ENCODE results near the gene PAFAH1B2. TPM values are rescaled to one million over a fixed set of nuclear protein-coding genes. Genes with fewer than 3 reads are reported as not detected.
"Not testable (repeated sequence)": the region's sequence is repeated elsewhere in the genome, so short reads cannot be mapped to it uniquely, and the experiment has no call there.

The PAFAH1B2 gene
- polyA plus RNA-seq, 1 experiment: 48.8 TPM

- no peaks in the 10 kb centered on the region for H3K9me3 ChIP-seq (ENCODE audit: control insufficient read depth, insufficient read depth, low read length)
- TF ChIP-seq CTCF (IDR thresholded peaks at IDR 0.05; ENCODE audit: low read depth, low read length): no peak
- H3K27me3 ChIP-seq (ENCODE audit: control insufficient read depth, insufficient read depth, low read length): peaks cover 9% of the 10 kb centered on the region
- no peak overlapping the region for H3K4me3 ChIP-seq (ENCODE audit: low read depth, low read length)
- no peak overlapping the region for H3K27ac ChIP-seq (ENCODE audit: low read depth, low read length)
- no peak for DNase-seq (ENCODE audit: low read depth, low spot score)
- CTCF ChIA-PET: interaction anchor here (0.5 to 2.9 kb wide), 3 partner anchors 8 to 85 kb away, joined by 4 to 11 read pairs (median 5); no protein-coding TSS in a partner anchor
- POLR2A ChIA-PET: interaction anchor here (0.7 kb wide), 1 partner anchor 74 kb away, joined by 4 read pairs; no protein-coding TSS in a partner anchor
Observed at GRCh38 chr11:117127171-117127901, 16.8 kb upstream of the PAFAH1B2 start.

- CTCF ChIA-PET: interaction anchor here (2.0 to 2.9 kb wide), 2 partner anchors 9 to 22 kb away, joined by 5 to 11 read pairs; no protein-coding TSS in a partner anchor
- no peak for TF ChIP-seq CTCF (IDR thresholded peaks at IDR 0.05; ENCODE audit: low read depth, low read length)
Observed at GRCh38 chr11:117128289-117128688, 15.8 kb upstream of the PAFAH1B2 start.

GRCh38 chr11:117130396-117130795 lies 13.7 kb upstream of the PAFAH1B2 start:
- CTCF ChIA-PET, POLR2A ChIA-PET: not testable (repeated sequence)

More at GRCh38 chr11:117128289-117128688, 15.8 kb upstream of the PAFAH1B2 start:
- no peak for DNase-seq (ENCODE audit: low read depth, low spot score)
- Histone ChIP-seq H3K4me3 (ENCODE audit: low read depth, low read length) (no peak overlapping the region), H3K27me3 (ENCODE audit: control insufficient read depth, insufficient read depth, low read length) (peaks cover 9% of the 10 kb centered on the region), H3K9me3 (ENCODE audit: control insufficient read depth, insufficient read depth, low read length) (no peaks in the 10 kb centered on the region), H3K27ac (ENCODE audit: low read depth, low read length) (no peak overlapping the region)
- POLR2A ChIA-PET: no interaction called here

GRCh38 chr11:117130879-117131278 lies 13.2 kb upstream of the PAFAH1B2 start:
- Histone ChIP-seq H3K27ac (ENCODE audit: low read depth, low read length) (no peak overlapping the region), H3K4me3 (ENCODE audit: low read depth, low read length) (no peak overlapping the region), H3K9me3 (ENCODE audit: control insufficient read depth, insufficient read depth, low read length) (no peaks in the 10 kb centered on the region), H3K27me3 (ENCODE audit: control insufficient read depth, insufficient read depth, low read length) (peaks cover 4% of the 10 kb centered on the region)
- CTCF ChIA-PET: no interaction called here
- no peak for TF ChIP-seq CTCF (IDR thresholded peaks at IDR 0.05; ENCODE audit: low read depth, low read length)
- POLR2A ChIA-PET: no interaction called here
- no peak for DNase-seq (ENCODE audit: low read depth, low spot score)

More at GRCh38 chr11:117130396-117130795, 13.7 kb upstream of the PAFAH1B2 start:
- H3K27ac ChIP-seq (ENCODE audit: low read depth, low read length); H3K27me3 ChIP-seq (ENCODE audit: control insufficient read depth, insufficient read depth, low read length); H3K4me3 ChIP-seq (ENCODE audit: low read depth, low read length); H3K9me3 ChIP-seq (ENCODE audit: control insufficient read depth, insufficient read depth, low read length); DNase-seq (ENCODE audit: low read depth, low spot score): not testable (repeated sequence)

GRCh38 chr11:117134431-117134830 lies 9.7 kb upstream of the PAFAH1B2 start:
- Histone ChIP-seq H3K27ac (ENCODE audit: low read depth, low read length) (no peak overlapping the region), H3K4me3 (ENCODE audit: low read depth, low read length) (no peak overlapping the region), H3K27me3 (ENCODE audit: control insufficient read depth, insufficient read depth, low read length) (no peaks in the 10 kb centered on the region), H3K9me3 (ENCODE audit: control insufficient read depth, insufficient read depth, low read length) (no peaks in the 10 kb centered on the region)
- ChIA-PET POLR2A (no interaction called here), CTCF (no interaction called here)
- no peak for DNase-seq (ENCODE audit: low read depth, low spot score)
- TF ChIP-seq CTCF (IDR thresholded peaks at IDR 0.05; ENCODE audit: low read depth, low read length): no peak

GRCh38 chr11:117134979-117135378 lies 9.1 kb upstream of the PAFAH1B2 start:
- POLR2A ChIA-PET, CTCF ChIA-PET: not testable (repeated sequence)

GRCh38 chr11:117137223-117138086 lies 6.6 kb upstream of the PAFAH1B2 start:
- CTCF ChIA-PET: interaction anchor here (1.2 kb wide), 1 partner anchor 31 kb away, joined by 3 read pairs; no protein-coding TSS in a partner anchor
- H3K4me3 ChIP-seq (ENCODE audit: low read depth, low read length); DNase-seq (ENCODE audit: low read depth, low spot score); H3K27me3 ChIP-seq (ENCODE audit: control insufficient read depth, insufficient read depth, low read length); POLR2A ChIA-PET; H3K27ac ChIP-seq (ENCODE audit: low read depth, low read length); H3K9me3 ChIP-seq (ENCODE audit: control insufficient read depth, insufficient read depth, low read length): not testable (repeated sequence)

More at GRCh38 chr11:117134979-117135378, 9.1 kb upstream of the PAFAH1B2 start:
- not testable (repeated sequence) for H3K4me3 ChIP-seq (ENCODE audit: low read depth, low read length); H3K27me3 ChIP-seq (ENCODE audit: control insufficient read depth, insufficient read depth, low read length); H3K9me3 ChIP-seq (ENCODE audit: control insufficient read depth, insufficient read depth, low read length); H3K27ac ChIP-seq (ENCODE audit: low read depth, low read length); DNase-seq (ENCODE audit: low read depth, low spot score)

Measured in AG04450 (cell line).